H1 (cell line): ENCODE data around the gene B4GALNT3. TPM values are rescaled to one million over a fixed set of nuclear protein-coding genes. Genes with fewer than 3 reads are reported as not detected.

ENCODE experiments used
- CTCF ChIA-PET: fragments of 300-600 bp; sonication (Branson Sonifier 250); formaldehyde crosslinking; loops from one replicate; lab custom pipeline; 2021; ENCODE audit not compliant: partially characterized antibody; lab: Charles Lee
- POLR2A ChIA-PET: fragments of 300-600 bp; sonication (Branson Sonifier 250); formaldehyde crosslinking; loops from one replicate; lab custom pipeline; 2021; ENCODE audit warnings: inconsistent platforms; ENCODE audit not compliant: partially characterized antibody; lab: Charles Lee
- DNase-seq, 2 experiments: peaks; one replicate each; pipeline versions ENCODE4 v3.0.0 to v3.0.0-alpha.2; 2010 to 2022; ENCODE audit warnings: low spot score in 2 of 2, low read depth in 1 of 2, mixed read lengths in 1 of 2
- FAIRE-seq: peaks from 2 replicates; lab custom pipeline; 2011; peaks lifted over from hg19 to GRCh38; lab: Jason Lieb, UNC
- H2AFZ ChIP-seq: 2 replicates; pipeline ENCODE4 v1.8.1; 2012; ENCODE audit warnings: low read length, inconsistent platforms
- H2AK5ac ChIP-seq: 2 replicates; pipeline ENCODE4 v1.6.1; 2013; ENCODE audit warnings: low read depth, low read length
- H2BK120ac ChIP-seq: replicated peaks from 2 replicates; pipeline ENCODE3; 2013; ENCODE audit warnings: low read depth, low read length, inconsistent platforms
- H2BK12ac ChIP-seq: 2 replicates; pipeline ENCODE4 v1.6.1; 2013; ENCODE audit warnings: low read depth, low read length
- H2BK15ac ChIP-seq: 2 replicates; pipeline ENCODE4 v1.6.1; 2013; ENCODE audit warnings: low read length
- H2BK20ac ChIP-seq: 2 replicates; pipeline ENCODE4 v1.6.1; 2013; ENCODE audit warnings: low read length
- H2BK5ac ChIP-seq: 2 replicates; pipeline ENCODE4 v1.6.1; 2013; ENCODE audit warnings: low read depth, low read length
- H3K14ac ChIP-seq: 2 replicates; pipeline ENCODE4 v1.6.1; 2013; ENCODE audit warnings: inconsistent platforms; ENCODE audit not compliant: insufficient read length
- H3K18ac ChIP-seq: 2 replicates; pipeline ENCODE4 v1.6.1; 2013; ENCODE audit warnings: low read length; ENCODE audit errors: extremely low read depth
- H3K23ac ChIP-seq: 2 replicates; pipeline ENCODE4 v1.6.1; 2013; ENCODE audit warnings: inconsistent platforms; ENCODE audit not compliant: insufficient read length
- H3K23me2 ChIP-seq: 2 replicates; pipeline ENCODE4 v1.6.1; 2013; ENCODE audit warnings: low read depth, low read length
- H3K27ac ChIP-seq: 2 replicates; pipeline ENCODE4 v1.6.1; 2011; ENCODE audit warnings: low read depth, low read length, inconsistent platforms
- H3K27me3 ChIP-seq, 4 experiments: replicated peaks in 1 of 4; 1 replicate in 1 of 4; 2 replicates in 3 of 4; pipeline versions ENCODE4 v1.6.1 to v1.8.1; 2011 to 2013; ENCODE audit warnings: low read length in 3 of 4, mild to moderate bottlenecking in 3 of 4, inconsistent platforms in 2 of 4, mixed read lengths in 2 of 4, moderate library complexity in 1 of 4; ENCODE audit not compliant: control insufficient read depth in 3 of 4, insufficient read depth in 3 of 4; ENCODE audit errors: extremely low read depth in 1 of 4
- H3K36me3 ChIP-seq, 4 experiments: 2 replicates each; pipeline versions ENCODE4 v1.6.1 to v1.8.1; 2011 to 2013; ENCODE audit warnings: mild to moderate bottlenecking in 4 of 4, low read length in 3 of 4, moderate library complexity in 2 of 4, control low read depth in 1 of 4, inconsistent platforms in 1 of 4; ENCODE audit not compliant: insufficient read depth in 4 of 4, control insufficient read depth in 2 of 4
- H3K4ac ChIP-seq: replicated peaks from 2 replicates; pipeline ENCODE3; 2013; ENCODE audit warnings: low read length, low read depth, mixed read lengths, inconsistent platforms; ENCODE audit not compliant: insufficient read length
- H3K4me1 ChIP-seq, 4 experiments: replicated peaks in 1 of 4; 1 replicate in 1 of 4; 2 replicates in 3 of 4; pipeline versions ENCODE4 v1.6.1 to v1.8.1; 2011 to 2013; ENCODE audit warnings: low read length in 3 of 4, inconsistent platforms in 2 of 4, mixed read lengths in 1 of 4; ENCODE audit not compliant: insufficient read depth in 4 of 4, control insufficient read depth in 3 of 4
- H3K4me2 ChIP-seq, 2 experiments: 2 replicates each; pipeline versions ENCODE4 v1.6.1 to v1.8.1; 2011 to 2013; ENCODE audit warnings: low read depth in 2 of 2, low read length in 2 of 2, control low read depth in 1 of 2, inconsistent platforms in 1 of 2, mild to moderate bottlenecking in 1 of 2; ENCODE audit not compliant: insufficient read depth in 1 of 2
- H3K4me3 ChIP-seq, 4 experiments: fragments of 200-600, 300-600 bp in 1 of 4; sonication (generic), shearing (Covaris generic), sonication (Bioruptor Twin) in 1 of 4; 2 replicates each; pipeline versions ENCODE4 v1.5.1 to v1.8.1; 2011 to 2016; ENCODE audit warnings: low read length in 4 of 4, low read depth in 3 of 4, control low read depth in 2 of 4, inconsistent platforms in 2 of 4, mild to moderate bottlenecking in 2 of 4, mixed read lengths in 1 of 4, moderate library complexity in 1 of 4; ENCODE audit not compliant: insufficient read depth in 2 of 4; ENCODE audit errors: extremely low read depth in 1 of 4
- H3K56ac ChIP-seq: replicated peaks from 2 replicates; pipeline ENCODE3; 2013; ENCODE audit warnings: low read depth, mild to moderate bottlenecking, mixed read lengths, low read length, inconsistent platforms; ENCODE audit not compliant: insufficient read length
- H3K79me1 ChIP-seq: 2 replicates; pipeline ENCODE4 v1.6.1; 2013; ENCODE audit warnings: low read depth, low read length, control low read depth
- H3K79me2 ChIP-seq, 2 experiments: 2 replicates each; pipeline versions ENCODE4 v1.6.1 to v1.8.1; 2012 to 2013; ENCODE audit warnings: low read length in 2 of 2, mild to moderate bottlenecking in 2 of 2, inconsistent platforms in 1 of 2; ENCODE audit not compliant: insufficient read depth in 2 of 2, control insufficient read depth in 1 of 2
- H3K9ac ChIP-seq, 4 experiments: replicated peaks in 1 of 4; 1 replicate in 1 of 4; 2 replicates in 3 of 4; pipeline versions ENCODE4 v1.6.1 to v1.8.1; 2011 to 2013; ENCODE audit warnings: low read depth in 3 of 4, low read length in 3 of 4, control low read depth in 2 of 4, mild to moderate bottlenecking in 2 of 4, moderate library complexity in 2 of 4, inconsistent platforms in 1 of 4; ENCODE audit errors: extremely low read depth in 1 of 4
- H3K9me3 ChIP-seq, 2 experiments: 2 replicates each; pipeline versions ENCODE4 v1.6.1 to v1.8.1; 2012 to 2013; ENCODE audit warnings: mild to moderate bottlenecking in 2 of 2, moderate library complexity in 2 of 2, control low read depth in 1 of 2, inconsistent platforms in 1 of 2, low read depth in 1 of 2, low read length in 1 of 2, mixed read lengths in 1 of 2; ENCODE audit not compliant: insufficient read depth in 2 of 2
- H4K20me1 ChIP-seq, 2 experiments: replicated peaks in 1 of 2; 2 replicates each; pipeline versions ENCODE3 to v1.8.1; 2011 to 2013; ENCODE audit warnings: inconsistent platforms in 2 of 2, low read length in 2 of 2, mild to moderate bottlenecking in 1 of 2; ENCODE audit not compliant: insufficient read depth in 2 of 2, control insufficient read depth in 1 of 2
- H4K5ac ChIP-seq: 2 replicates; pipeline ENCODE4 v1.6.1; 2013; ENCODE audit warnings: low read length, low read depth, mixed read lengths, inconsistent platforms; ENCODE audit not compliant: insufficient read length
- H4K8ac ChIP-seq: 2 replicates; pipeline ENCODE4 v1.8.0; 2013; ENCODE audit warnings: mild to moderate bottlenecking, moderate library complexity, low read length, inconsistent platforms; ENCODE audit not compliant: insufficient read depth; ENCODE audit errors: extremely low read depth
- H4K91ac ChIP-seq: replicated peaks from 2 replicates; pipeline ENCODE3; 2013; ENCODE audit warnings: low read length, mixed read lengths, inconsistent platforms; ENCODE audit not compliant: insufficient read length
- BCL11A ChIP-seq, 2 experiments: IDR thresholded peaks; one replicate each; pipeline ENCODE4 v1.6.1; 2011; ENCODE audit warnings: low read depth in 2 of 2, low read length in 2 of 2, mild to moderate bottlenecking in 2 of 2
- CHD1 ChIP-seq: IDR thresholded peaks from 2 replicates; pipeline ENCODE4 v1.6.1; 2012; ENCODE audit warnings: low read depth, low read length, improper control_type of control experiment
- E2F6 ChIP-seq: IDR thresholded peaks from 2 replicates; pipeline ENCODE4 v1.6.1; 2012; ENCODE audit warnings: inconsistent platforms
- MAX ChIP-seq: IDR thresholded peaks from 2 replicates; pipeline ENCODE4 v1.6.1; 2012; ENCODE audit warnings: inconsistent platforms
- RNF2 ChIP-seq: fragments of 200-900, 300-1000 bp; sonication (generic); IDR thresholded peaks from 2 replicates; pipeline ENCODE4 v1.7.1; 2016; ENCODE audit warnings: borderline replicate concordance, low read depth, mild to moderate bottlenecking, antibody characterized with exemption, low read length; ENCODE audit not compliant: poor library complexity, severe bottlenecking; ENCODE audit errors: missing control alignments
- SAP30 ChIP-seq: fragments of 300-600 bp; sonication (generic); IDR thresholded peaks from 2 replicates; pipeline ENCODE4 v1.7.1; 2012; ENCODE audit warnings: low read length, moderate library complexity, mild to moderate bottlenecking, inconsistent platforms; ENCODE audit not compliant: insufficient read depth, insufficient replicate concordance
- SIN3A ChIP-seq, 2 experiments: IDR thresholded peaks in 1 of 2; conservative IDR thresholded peaks in 1 of 2; 2 replicates each; pipeline ENCODE4 v1.6.1; 2011 to 2012; ENCODE audit warnings: low read length in 2 of 2, improper control_type of control experiment in 1 of 2, low read depth in 1 of 2, mild to moderate bottlenecking in 1 of 2
- SIRT6 ChIP-seq: IDR thresholded peaks from one replicate; pipeline ENCODE4 v1.7.1; 2012; ENCODE audit warnings: low read length, inconsistent platforms
- SP4 ChIP-seq: IDR thresholded peaks from 2 replicates; pipeline ENCODE4 v1.6.1; 2012; ENCODE audit warnings: low read length, inconsistent platforms
- SUZ12 ChIP-seq: fragments of 200-600 bp; sonication (generic); IDR thresholded peaks from 2 replicates; pipeline ENCODE4 v1.6.1; 2012; ENCODE audit warnings: mild to moderate bottlenecking, inconsistent platforms, low read length, moderate library complexity, mixed read lengths
- TCF12 ChIP-seq: IDR thresholded peaks from 2 replicates; pipeline ENCODE4 v1.6.1; 2011; ENCODE audit warnings: low read depth, mild to moderate bottlenecking, low read length
- ZNF274 ChIP-seq: IDR thresholded peaks from 2 replicates; pipeline ENCODE4 v1.7.0; 2012; ENCODE audit warnings: low read length, borderline replicate concordance; ENCODE audit errors: extremely low read depth
- WGBS, 2 experiments: shearing (Covaris generic) in 1 of 2; methylation state at CpG; one replicate each; pipeline versions ENCODE4 v1.1.6 to v1.1.7; 2013 to 2015; ENCODE audit warnings: low lambda C conversion rate in 2 of 2, mixed read lengths in 2 of 2, inconsistent platforms in 1 of 2, low coverage in 1 of 2, missing lambda C conversion rate in 1 of 2; ENCODE audit not compliant: insufficient replicate concordance in 2 of 2, insufficient coverage in 1 of 2, insufficient read length in 1 of 2; ENCODE audit errors: extremely low coverage in 1 of 2, missing lambda C conversion rate in 1 of 2; 5-methylcytosine and 5-hydroxymethylcytosine counted together
- polyA plus RNA-seq, 7 experiments: library from polyadenylated mRNA; depleted of rRNA in 3 of 7; stranded (reverse) in 5 of 7; unstranded in 2 of 7; fragments of >200 nt in 5 of 7; fragments of 200-250 nt in 2 of 7; gene quantifications; 1 replicate in 5 of 7; 2 replicates in 1 of 7; 4 replicates in 1 of 7; pipeline versions ENCODE4 v1.2.1 to v1.2.3, GENCODE V29; 2011 to 2013; ENCODE audit warnings: missing spikeins in 2 of 7, mixed read lengths in 2 of 7
- total RNA-seq: library from RNA; stranded (reverse); fragmentation: NEBNext Ultra II Directional; extraction: Animal tissue kit (Norgen Biotek cat#: 25700); gene quantifications from 2 replicates; pipeline ENCODE4 v1.2.1, GENCODE V29; 2021

Gene B4GALNT3
- total and polyA plus RNA-seq, 2 of the 8 experiments (the other 6 are each of a cell fraction or from before 2014, with no cell fraction given), result 12.5 to 20.3 TPM

- H3K27me3 ChIP-seq, result peaks cover 0 to 10% (median 7%) of the 10 kb centered on the region in 4 experiments; a peak in 6 of 7 replicates
- CTCF ChIA-PET, result interaction anchor here (0.6 to 13.7 kb wide), 13 partner anchors 8 to 287 kb away, joined by 3 to 163 read pairs (median 16); no protein-coding TSS in a partner anchor
- TF ChIP-seq RNF2 (no peak), SP4 (no peak), CHD1 (no peak), TCF12 (no peak), SIN3A (conservative IDR thresholded peaks at IDR 0.05 in 1 of 2, IDR thresholded peaks at IDR 0.05 in 1 of 2; ENCODE audit: low read depth in 1 of 2, low read length in 2 of 2) (no peak), MAX (no peak), SIRT6 (no peak), BCL11A (IDR thresholded peaks at IDR 0.05; ENCODE audit: low read depth in 2 of 2, low read length in 2 of 2) (no peak), ZNF274 (no peak), SUZ12 (no peak), E2F6 (no peak), SAP30 (no peak)
These were observed 4.9 kb upstream of the B4GALNT3 start for GRCh38 chr12:454833-455232.

More at GRCh38 chr12:454833-455232, 4.9 kb upstream of the B4GALNT3 start:
- Histone ChIP-seq H3K4me3 (no peak overlapping the region), H2BK20ac (no peak overlapping the region), H2BK15ac (no peak overlapping the region), H3K9ac (no peak overlapping the region), H3K4ac (no peak overlapping the region), H4K91ac (no peak overlapping the region), H3K14ac (no peak overlapping the region), H3K79me1 (no peaks in the 10 kb centered on the region), H3K36me3 (no peaks in the 10 kb centered on the region), H3K56ac (no peak overlapping the region), H3K79me2 (no peaks in the 10 kb centered on the region), H2BK120ac (no peak overlapping the region), H3K27ac (no peak overlapping the region), H3K23me2 (peaks cover 5% of the 10 kb centered on the region; the same call in 1 of the 2 replicates), H2BK5ac (no peak overlapping the region), H2AK5ac (no peak overlapping the region), H3K18ac (no peak overlapping the region), H4K20me1 (peaks cover 0 to 3% of the 10 kb centered on the region in 2 experiments), H3K9me3 (peaks cover 19 to 21% of the 10 kb centered on the region in 2 experiments), H3K4me2 (no peak overlapping the region), H4K5ac (no peak overlapping the region), H2AFZ (no peak overlapping the region), H3K4me1 (peaks cover 0 to 3% (median 1%) of the 10 kb centered on the region in 4 experiments; a peak in 1 of 7 replicates), H3K23ac (no peak overlapping the region), H2BK12ac (no peak overlapping the region), H4K8ac (no peak overlapping the region)
- no peak for DNase-seq
- POLR2A ChIA-PET, result interaction anchor here (1.8 kb wide), 1 partner anchor 90 kb away, joined by 4 read pairs; no protein-coding TSS in a partner anchor
- no peak for FAIRE-seq
- 87% methylated on average over 1 of the region's 1 CpG; no CpG with 5 or more reads in 1 of the 2 experiments for WGBS, 2 experiments
